Uterus (tissue), 2 donors: Measurements from ENCODE around the gene P2RY11.

Experiments used
- CTCF ChIP-seq, 4 experiments: fragments of 200-600 bp in 2 of 4; fragments of 450-650 bp in 2 of 4; sonication (generic) in 2 of 4; IDR thresholded peaks; one replicate each; pipeline ENCODE4 v1.5.1; 2016 to 2019; ENCODE audit warnings: antibody characterized with exemption in 4 of 4, mild to moderate bottlenecking in 2 of 4, moderate library complexity in 1 of 4
- POLR2A ChIP-seq, 2 donors: fragments of 450-650 bp; IDR thresholded peaks; one replicate each; pipeline ENCODE4 v1.6.1; 2016; ENCODE audit warnings: antibody characterized with exemption in 2 of 2, mild to moderate bottlenecking in 1 of 2, moderate library complexity in 1 of 2

GRCh38 chr19:10110076-10110971, 1.2 kb upstream of the P2RY11 start:
- no peak for TF ChIP-seq CTCF (IDR thresholded peaks at IDR 0.05)
- TF ChIP-seq POLR2A (IDR thresholded peaks at IDR 0.05), result no peak
